Peyer's patch (tissue), 4 donors: ENCODE data around the gene TM2D1. TPM values are rescaled to one million over a fixed set of nuclear protein-coding genes. Genes with fewer than 3 reads are reported as not detected.

Experiments used
- DNase-seq, 3 donors: peaks; one replicate each; pipeline ENCODE4 v3.0.0-alpha.2; 2017 to 2019
- H3K27ac ChIP-seq, 4 donors: fragments of 200-600 bp; sonication (generic); one replicate each; pipeline ENCODE4 v1.5.1; 2016 to 2019
- H3K27me3 ChIP-seq, 2 donors: fragments of 200-600 bp; sonication (generic); one replicate each; pipeline ENCODE4 v1.5.1; 2019
- H3K36me3 ChIP-seq, 3 donors: fragments of 200-600 bp; sonication (generic); one replicate each; pipeline ENCODE4 v1.5.1; 2016 to 2019
- H3K4me1 ChIP-seq, 4 donors: fragments of 200-600 bp; sonication (generic); one replicate each; pipeline ENCODE4 v1.5.1; 2016 to 2019
- H3K4me3 ChIP-seq, 4 donors: fragments of 200-600 bp; sonication (generic); 1 replicate in 3 of 4; 2 replicates in 1 of 4; pipeline ENCODE4 v1.5.1; 2016 to 2019; ENCODE audit warnings: mild to moderate bottlenecking in 1 of 4
- H3K9me3 ChIP-seq, 4 donors: fragments of 200-600 bp; sonication (generic); one replicate each; pipeline ENCODE4 v1.5.1; 2016 to 2019; ENCODE audit warnings: mild to moderate bottlenecking in 1 of 4
- CTCF ChIP-seq, 6 experiments: fragments of 450-650 bp in 4 of 6; fragments of 200-600 bp in 2 of 6; sonication (generic) in 1 of 6; IDR thresholded peaks; one replicate each; pipeline ENCODE4 v1.5.1; 2017 to 2019; ENCODE audit warnings: antibody characterized with exemption in 6 of 6, mild to moderate bottlenecking in 3 of 6, moderate library complexity in 1 of 6
- POLR2A ChIP-seq, 2 donors: fragments of 450-650 bp; IDR thresholded peaks; one replicate each; pipeline ENCODE4 v1.5.1; 2017; ENCODE audit warnings: antibody characterized with exemption in 2 of 2, mild to moderate bottlenecking in 2 of 2, moderate library complexity in 2 of 2
- total RNA-seq, 4 donors: library from RNA; depleted of rRNA; stranded (reverse); fragments of >200 nt; gene quantifications; one replicate each; pipeline ENCODE4 v1.1.0, GENCODE V29; 2016

TM2D1 gene
- total RNA-seq, 4 donors from 2014 or later = 25.6 to 64.8 (median 43.2) TPM

DNA sequence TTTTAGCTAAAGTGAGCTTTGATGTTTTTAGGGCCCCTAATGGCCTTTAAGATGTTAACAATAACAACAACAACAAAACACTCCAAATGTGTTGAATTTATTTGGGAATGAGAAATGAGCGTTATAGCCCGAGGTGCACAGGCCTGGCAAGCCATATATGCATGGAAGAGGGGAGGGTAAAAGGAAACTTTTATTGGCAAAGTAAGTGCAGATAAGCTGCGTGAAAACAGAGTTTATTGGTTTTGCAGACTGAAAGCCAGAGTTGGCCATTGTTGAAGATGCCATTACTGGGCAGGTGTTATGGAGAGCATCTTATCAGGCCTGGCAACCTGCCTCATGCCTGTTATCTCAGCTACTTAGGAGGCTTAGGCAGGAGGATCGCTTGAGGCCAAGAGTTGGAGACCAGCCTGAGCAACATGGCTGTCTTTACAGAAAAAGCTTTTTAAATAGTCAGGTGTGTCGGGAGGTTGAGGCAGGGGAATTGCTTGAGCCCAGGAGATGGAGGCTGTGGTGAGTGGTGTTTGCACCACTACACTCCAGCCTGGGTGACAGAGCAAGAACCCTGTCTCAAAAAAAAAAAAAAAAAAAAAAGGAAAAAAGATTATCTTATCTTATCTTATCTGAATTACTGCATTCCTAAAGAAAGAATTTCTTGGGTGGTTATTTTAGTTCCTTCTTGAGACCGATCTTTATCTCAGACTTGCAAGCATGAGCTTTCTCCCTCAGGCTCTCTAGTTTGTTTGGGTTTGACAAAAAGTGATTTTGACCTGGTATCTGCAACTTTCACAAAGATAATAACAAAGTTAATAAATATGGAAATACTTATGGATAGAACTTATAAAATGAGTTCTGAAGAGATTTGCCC lies 19.0 kb upstream of the TM2D1 start:
- H3K4me3 ChIP-seq = peak overlapping the region in 1 of 4 donors; percentile 73
- DNase-seq = peak in 1 of 3 donors; percentile 55

GRCh38 chr1:61743431-61743705 lies 18.4 kb upstream of the TM2D1 start:
- TF ChIP-seq CTCF (IDR thresholded peaks at IDR 0.05) (no peak), POLR2A (IDR thresholded peaks at IDR 0.05) (no peak)
- no peaks in the 10 kb centered on the region for H3K9me3 ChIP-seq
- H3K36me3 ChIP-seq = no peaks in the 10 kb centered on the region
- H3K4me3 ChIP-seq = peak overlapping the region in 3 of 4 donors; percentile 73 to 99 (median 97)
- H3K4me1 ChIP-seq = peaks cover 0 to 19% (median 0%) of the 10 kb centered on the region in 4 donors
- no peaks in the 10 kb centered on the region for H3K27me3 ChIP-seq
- peak overlapping the region in 3 of 4 donors; percentile 95 to 99 (median 98) for H3K27ac ChIP-seq
- no peak for DNase-seq

More for the DNA sequence above, 19.0 kb upstream of the TM2D1 start:
- TF ChIP-seq POLR2A (IDR thresholded peaks at IDR 0.05) (no peak), CTCF (IDR thresholded peaks at IDR 0.05) (no peak)
- Histone ChIP-seq H3K4me1 (peaks cover 0 to 19% (median 0%) of the 10 kb centered on the region in 4 donors), H3K36me3 (no peaks in the 10 kb centered on the region), H3K27me3 (no peaks in the 10 kb centered on the region), H3K9me3 (no peaks in the 10 kb centered on the region), H3K27ac (peak overlapping the region in 2 of 4 donors; percentile 95 to 99)

- TF ChIP-seq POLR2A (IDR thresholded peaks at IDR 0.05) (no peak), CTCF (IDR thresholded peaks at IDR 0.05) (no peak)
- Histone ChIP-seq H3K27ac (peak overlapping the region; percentile 87 to 99 (median 96)), H3K27me3 (no peaks in the 10 kb centered on the region), H3K9me3 (no peaks in the 10 kb centered on the region), H3K36me3 (no peaks in the 10 kb centered on the region), H3K4me1 (peaks cover 0 to 19% (median 0%) of the 10 kb centered on the region in 4 donors), H3K4me3 (peak overlapping the region; percentile 73 to 99 (median 93))
- DNase-seq = peak in 1 of 3 donors; percentile 48
These were observed 17.9 kb upstream of the TM2D1 start for GRCh38 chr1:61742620-61743430.

GRCh38 chr1:61741711-61742619 lies 17.0 kb upstream of the TM2D1 start, which contains the start of gene PATJ:
TSS of gene PATJ (plus strand) at chr1:61742480. CDS start at chr1:61762893, 20,413 bp downstream.
- peak; percentile 64 to 92 (median 89) for DNase-seq
- no peaks in the 10 kb centered on the region for H3K9me3 ChIP-seq
- H3K27me3 ChIP-seq = no peaks in the 10 kb centered on the region
- peaks cover 0 to 19% (median 0%) of the 10 kb centered on the region in 4 donors for H3K4me1 ChIP-seq
- H3K4me3 ChIP-seq = peak within 1 kb of the TSS; percentile 73 to 99 (median 93)
- no peaks in the 10 kb centered on the region for H3K36me3 ChIP-seq
- peak; percentile 76 to 83 for TF ChIP-seq POLR2A (IDR thresholded peaks at IDR 0.05)
- no peak for TF ChIP-seq CTCF (IDR thresholded peaks at IDR 0.05)
- peak within 1 kb of the TSS; percentile 87 to 99 (median 96) for H3K27ac ChIP-seq
